ENCODE data around the gene ANKS1A. TPM values are rescaled to one million over a fixed set of nuclear protein-coding genes. Genes with fewer than 3 reads are reported as not detected.

The ANKS1A gene
- polyA plus RNA-seq, 2 of the 4 experiments (the other 2 are of a cell fraction), result 3.6 to 5.9 TPM

- H3K27ac ChIP-seq, result no peak overlapping the region
- H3K4me2 ChIP-seq, result no peak overlapping the region
- no peaks in the 10 kb centered on the region for H3K9me3 ChIP-seq
- 88% methylated on average over 8 of the region's 9 CpGs for WGBS (ENCODE audit: missing lambda C conversion rate)
- ATAC-seq (no peak), DNase-seq (ENCODE audit: low read depth in 1 of 2, low spot score in 1 of 2) (no peak), FAIRE-seq (no peak)
- H3K4me1 ChIP-seq, result no peaks in the 10 kb centered on the region
- H3K4me3 ChIP-seq, result no peak overlapping the region
- ChIA-PET POLR2A (no interaction called here), CTCF (no interaction called here)
- TF ChIP-seq KDM1A (IDR thresholded peaks at IDR 0.05; ENCODE audit: low read depth) (no peak), FOSL2 (IDR thresholded peaks at IDR 0.05) (no peak), FOSL2 (CRISPR knock-in tag; IDR thresholded peaks at IDR 0.05) (no peak), CTCF (IDR thresholded peaks at IDR 0.05) (no peak), ZSCAN20 (CRISPR knock-in tag; IDR thresholded peaks at IDR 0.05) (no peak), CHD4 (IDR thresholded peaks at IDR 0.05; ENCODE audit: borderline replicate concordance) (no peak)
- TF ChIP-seq, protein P1, sequence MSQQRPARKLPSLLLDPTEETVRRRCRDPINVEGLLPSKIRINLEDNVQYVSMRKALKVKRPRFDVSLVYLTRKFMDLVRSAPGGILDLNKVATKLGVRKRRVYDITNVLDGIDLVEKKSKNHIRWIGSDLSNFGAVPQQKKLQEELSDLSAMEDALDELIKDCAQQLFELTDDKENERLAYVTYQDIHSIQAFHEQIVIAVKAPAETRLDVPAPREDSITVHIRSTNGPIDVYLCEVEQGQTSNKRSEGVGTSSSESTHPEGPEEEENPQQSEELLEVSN (IDR thresholded peaks at IDR 0.05; ENCODE audit: borderline replicate concordance, low read depth), result no peak
Measured at GRCh38 chr6:35083507-35083906, 194.5 kb downstream of the ANKS1A start.

GRCh38 chr6:35084041-35084491, 195.0 kb downstream of the ANKS1A start:
- TF ChIP-seq CHD2 (IDR thresholded peaks at IDR 0.05; ENCODE audit: low read length, partially characterized antibody) (no peak), HOXB13 (CRISPR knock-in tag; IDR thresholded peaks at IDR 0.05; ENCODE audit: low read depth) (no peak), CEBPB (IDR thresholded peaks at IDR 0.05) (no peak), RCOR1 (IDR thresholded peaks at IDR 0.05; ENCODE audit: low read depth, low read length) (no peak)
- DNase-seq (ENCODE audit: low read depth in 1 of 2, low spot score in 1 of 2) (no peak), FAIRE-seq (no peak), ATAC-seq (no peak)
- ChIA-PET POLR2A (no interaction called here), CTCF (no interaction called here)
- WGBS (ENCODE audit: missing lambda C conversion rate), result 97% methylated on average over 9 of the region's 14 CpGs
- Histone ChIP-seq H3K4me3 (no peak overlapping the region), H3K27ac (no peak overlapping the region), H3K4me1 (no peaks in the 10 kb centered on the region), H3K9me3 (no peaks in the 10 kb centered on the region), H3K4me2 (no peak overlapping the region)

- ChIA-PET POLR2A (no interaction called here), CTCF (no interaction called here)
- 94% methylated on average over 6 of the region's 12 CpGs for WGBS (ENCODE audit: missing lambda C conversion rate)
- no peaks in the 10 kb centered on the region for H3K9me3 ChIP-seq
- ATAC-seq, result no peak
- TF ChIP-seq FOSL2 (IDR thresholded peaks at IDR 0.05), result no peak
- no peak for TF ChIP-seq FOSL2 (CRISPR knock-in tag; IDR thresholded peaks at IDR 0.05)
- no peak for TF ChIP-seq MYC (IDR thresholded peaks at IDR 0.05; ENCODE audit: borderline replicate concordance, low read length)
- TF ChIP-seq POLR2A (IDR thresholded peaks at IDR 0.05; ENCODE audit: low read length), result no peak
- TF ChIP-seq SREBF2 (IDR thresholded peaks at IDR 0.05), result no peak
- TF ChIP-seq HOXB13 (CRISPR knock-in tag; IDR thresholded peaks at IDR 0.05; ENCODE audit: low read depth), result no peak
- TF ChIP-seq KDM1A (IDR thresholded peaks at IDR 0.05; ENCODE audit: low read depth), result no peak
- TF ChIP-seq JUNB (IDR thresholded peaks at IDR 0.05), result no peak
- no peak for TF ChIP-seq GATA3 (IDR thresholded peaks at IDR 0.05; ENCODE audit: borderline replicate concordance)
- TF ChIP-seq, protein P2, sequence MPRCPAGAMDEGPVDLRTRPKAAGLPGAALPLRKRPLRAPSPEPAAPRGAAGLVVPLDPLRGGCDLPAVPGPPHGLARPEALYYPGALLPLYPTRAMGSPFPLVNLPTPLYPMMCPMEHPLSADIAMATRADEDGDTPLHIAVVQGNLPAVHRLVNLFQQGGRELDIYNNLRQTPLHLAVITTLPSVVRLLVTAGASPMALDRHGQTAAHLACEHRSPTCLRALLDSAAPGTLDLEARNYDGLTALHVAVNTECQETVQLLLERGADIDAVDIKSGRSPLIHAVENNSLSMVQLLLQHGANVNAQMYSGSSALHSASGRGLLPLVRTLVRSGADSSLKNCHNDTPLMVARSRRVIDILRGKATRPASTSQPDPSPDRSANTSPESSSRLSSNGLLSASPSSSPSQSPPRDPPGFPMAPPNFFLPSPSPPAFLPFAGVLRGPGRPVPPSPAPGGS (IDR thresholded peaks at IDR 0.05), result no peak
- TF ChIP-seq, protein P1 (IDR thresholded peaks at IDR 0.05; ENCODE audit: borderline replicate concordance, low read depth), result no peak
- TF ChIP-seq ZC3H11A (IDR thresholded peaks at IDR 0.05), result no peak
- H3K4me2 ChIP-seq, result no peak overlapping the region
- DNase-seq (ENCODE audit: low read depth in 1 of 2, low spot score in 1 of 2), result no peak
- no peaks in the 10 kb centered on the region for H3K4me1 ChIP-seq
- no peak overlapping the region for H3K4me3 ChIP-seq
- no peak overlapping the region for H3K27ac ChIP-seq
- FAIRE-seq, result no peak
Measured at GRCh38 chr6:35084511-35085203, 195.6 kb downstream of the ANKS1A start.

Data from A549 (cell line).